H1 (cell line): ENCODE results near the gene CD244. TPM values are rescaled to one million over a fixed set of nuclear protein-coding genes. Genes with fewer than 3 reads are reported as not detected.

Experiments
- CTCF ChIA-PET: fragments of 300-600 bp; sonication (Branson Sonifier 250); formaldehyde crosslinking; loops from one replicate; lab custom pipeline; 2021; ENCODE audit not compliant: partially characterized antibody; lab: Charles Lee
- POLR2A ChIA-PET: fragments of 300-600 bp; sonication (Branson Sonifier 250); formaldehyde crosslinking; loops from one replicate; lab custom pipeline; 2021; ENCODE audit warnings: inconsistent platforms; ENCODE audit not compliant: partially characterized antibody; lab: Charles Lee
- DNase-seq, 2 experiments: peaks; one replicate each; pipeline versions ENCODE4 v3.0.0 to v3.0.0-alpha.2; 2010 to 2022; ENCODE audit warnings: low spot score in 2 of 2, low read depth in 1 of 2, mixed read lengths in 1 of 2
- FAIRE-seq: peaks from 2 replicates; lab custom pipeline; 2011; peaks lifted over from hg19 to GRCh38; lab: Jason Lieb, UNC
- H2AFZ ChIP-seq: 2 replicates; pipeline ENCODE4 v1.8.1; 2012; ENCODE audit warnings: low read length, inconsistent platforms
- H2AK5ac ChIP-seq: 2 replicates; pipeline ENCODE4 v1.6.1; 2013; ENCODE audit warnings: low read depth, low read length
- H2BK120ac ChIP-seq: replicated peaks from 2 replicates; pipeline ENCODE3; 2013; ENCODE audit warnings: low read depth, low read length, inconsistent platforms
- H2BK12ac ChIP-seq: 2 replicates; pipeline ENCODE4 v1.6.1; 2013; ENCODE audit warnings: low read depth, low read length
- H2BK15ac ChIP-seq: 2 replicates; pipeline ENCODE4 v1.6.1; 2013; ENCODE audit warnings: low read length
- H2BK20ac ChIP-seq: 2 replicates; pipeline ENCODE4 v1.6.1; 2013; ENCODE audit warnings: low read length
- H2BK5ac ChIP-seq: 2 replicates; pipeline ENCODE4 v1.6.1; 2013; ENCODE audit warnings: low read depth, low read length
- H3K14ac ChIP-seq: 2 replicates; pipeline ENCODE4 v1.6.1; 2013; ENCODE audit warnings: inconsistent platforms; ENCODE audit not compliant: insufficient read length
- H3K18ac ChIP-seq: 2 replicates; pipeline ENCODE4 v1.6.1; 2013; ENCODE audit warnings: low read length; ENCODE audit errors: extremely low read depth
- H3K23ac ChIP-seq: 2 replicates; pipeline ENCODE4 v1.6.1; 2013; ENCODE audit warnings: inconsistent platforms; ENCODE audit not compliant: insufficient read length
- H3K23me2 ChIP-seq: 2 replicates; pipeline ENCODE4 v1.6.1; 2013; ENCODE audit warnings: low read depth, low read length
- H3K27ac ChIP-seq: 2 replicates; pipeline ENCODE4 v1.6.1; 2011; ENCODE audit warnings: low read depth, low read length, inconsistent platforms
- H3K27me3 ChIP-seq, 4 experiments: replicated peaks in 1 of 4; 1 replicate in 1 of 4; 2 replicates in 3 of 4; pipeline versions ENCODE4 v1.6.1 to v1.8.1; 2011 to 2013; ENCODE audit warnings: low read length in 3 of 4, mild to moderate bottlenecking in 3 of 4, inconsistent platforms in 2 of 4, mixed read lengths in 2 of 4, moderate library complexity in 1 of 4; ENCODE audit not compliant: control insufficient read depth in 3 of 4, insufficient read depth in 3 of 4; ENCODE audit errors: extremely low read depth in 1 of 4
- H3K36me3 ChIP-seq, 4 experiments: 2 replicates each; pipeline versions ENCODE4 v1.6.1 to v1.8.1; 2011 to 2013; ENCODE audit warnings: mild to moderate bottlenecking in 4 of 4, low read length in 3 of 4, moderate library complexity in 2 of 4, control low read depth in 1 of 4, inconsistent platforms in 1 of 4; ENCODE audit not compliant: insufficient read depth in 4 of 4, control insufficient read depth in 2 of 4
- H3K4ac ChIP-seq: replicated peaks from 2 replicates; pipeline ENCODE3; 2013; ENCODE audit warnings: low read length, low read depth, mixed read lengths, inconsistent platforms; ENCODE audit not compliant: insufficient read length
- H3K4me1 ChIP-seq, 4 experiments: replicated peaks in 1 of 4; 1 replicate in 1 of 4; 2 replicates in 3 of 4; pipeline versions ENCODE4 v1.6.1 to v1.8.1; 2011 to 2013; ENCODE audit warnings: low read length in 3 of 4, inconsistent platforms in 2 of 4, mixed read lengths in 1 of 4; ENCODE audit not compliant: insufficient read depth in 4 of 4, control insufficient read depth in 3 of 4
- H3K4me2 ChIP-seq, 2 experiments: 2 replicates each; pipeline versions ENCODE4 v1.6.1 to v1.8.1; 2011 to 2013; ENCODE audit warnings: low read depth in 2 of 2, low read length in 2 of 2, control low read depth in 1 of 2, inconsistent platforms in 1 of 2, mild to moderate bottlenecking in 1 of 2; ENCODE audit not compliant: insufficient read depth in 1 of 2
- H3K4me3 ChIP-seq, 4 experiments: fragments of 200-600, 300-600 bp in 1 of 4; sonication (generic), shearing (Covaris generic), sonication (Bioruptor Twin) in 1 of 4; 2 replicates each; pipeline versions ENCODE4 v1.5.1 to v1.8.1; 2011 to 2016; ENCODE audit warnings: low read length in 4 of 4, low read depth in 3 of 4, control low read depth in 2 of 4, inconsistent platforms in 2 of 4, mild to moderate bottlenecking in 2 of 4, mixed read lengths in 1 of 4, moderate library complexity in 1 of 4; ENCODE audit not compliant: insufficient read depth in 2 of 4; ENCODE audit errors: extremely low read depth in 1 of 4
- H3K56ac ChIP-seq: replicated peaks from 2 replicates; pipeline ENCODE3; 2013; ENCODE audit warnings: low read depth, mild to moderate bottlenecking, mixed read lengths, low read length, inconsistent platforms; ENCODE audit not compliant: insufficient read length
- H3K79me1 ChIP-seq: 2 replicates; pipeline ENCODE4 v1.6.1; 2013; ENCODE audit warnings: low read depth, low read length, control low read depth
- H3K79me2 ChIP-seq, 2 experiments: 2 replicates each; pipeline versions ENCODE4 v1.6.1 to v1.8.1; 2012 to 2013; ENCODE audit warnings: low read length in 2 of 2, mild to moderate bottlenecking in 2 of 2, inconsistent platforms in 1 of 2; ENCODE audit not compliant: insufficient read depth in 2 of 2, control insufficient read depth in 1 of 2
- H3K9ac ChIP-seq, 4 experiments: replicated peaks in 1 of 4; 1 replicate in 1 of 4; 2 replicates in 3 of 4; pipeline versions ENCODE4 v1.6.1 to v1.8.1; 2011 to 2013; ENCODE audit warnings: low read depth in 3 of 4, low read length in 3 of 4, control low read depth in 2 of 4, mild to moderate bottlenecking in 2 of 4, moderate library complexity in 2 of 4, inconsistent platforms in 1 of 4; ENCODE audit errors: extremely low read depth in 1 of 4
- H3K9me3 ChIP-seq, 2 experiments: 2 replicates each; pipeline versions ENCODE4 v1.6.1 to v1.8.1; 2012 to 2013; ENCODE audit warnings: mild to moderate bottlenecking in 2 of 2, moderate library complexity in 2 of 2, control low read depth in 1 of 2, inconsistent platforms in 1 of 2, low read depth in 1 of 2, low read length in 1 of 2, mixed read lengths in 1 of 2; ENCODE audit not compliant: insufficient read depth in 2 of 2
- H4K20me1 ChIP-seq, 2 experiments: replicated peaks in 1 of 2; 2 replicates each; pipeline versions ENCODE3 to v1.8.1; 2011 to 2013; ENCODE audit warnings: inconsistent platforms in 2 of 2, low read length in 2 of 2, mild to moderate bottlenecking in 1 of 2; ENCODE audit not compliant: insufficient read depth in 2 of 2, control insufficient read depth in 1 of 2
- H4K5ac ChIP-seq: 2 replicates; pipeline ENCODE4 v1.6.1; 2013; ENCODE audit warnings: low read length, low read depth, mixed read lengths, inconsistent platforms; ENCODE audit not compliant: insufficient read length
- H4K8ac ChIP-seq: 2 replicates; pipeline ENCODE4 v1.8.0; 2013; ENCODE audit warnings: mild to moderate bottlenecking, moderate library complexity, low read length, inconsistent platforms; ENCODE audit not compliant: insufficient read depth; ENCODE audit errors: extremely low read depth
- H4K91ac ChIP-seq: replicated peaks from 2 replicates; pipeline ENCODE3; 2013; ENCODE audit warnings: low read length, mixed read lengths, inconsistent platforms; ENCODE audit not compliant: insufficient read length
- BCL11A ChIP-seq, 2 experiments: IDR thresholded peaks; one replicate each; pipeline ENCODE4 v1.6.1; 2011; ENCODE audit warnings: low read depth in 2 of 2, low read length in 2 of 2, mild to moderate bottlenecking in 2 of 2
- CHD2 ChIP-seq: IDR thresholded peaks from 2 replicates; pipeline ENCODE4 v1.6.1; 2012; ENCODE audit warnings: low read length, improper control_type of control experiment
- CREB1 ChIP-seq: IDR thresholded peaks from 2 replicates; pipeline ENCODE4 v1.6.1; 2012; ENCODE audit warnings: inconsistent platforms
- CTBP2 ChIP-seq: IDR thresholded peaks from 2 replicates; pipeline ENCODE4 v1.7.0; 2011; ENCODE audit warnings: borderline replicate concordance, mild to moderate bottlenecking, moderate library complexity, mixed read lengths, low read length; ENCODE audit not compliant: insufficient read depth, insufficient read length
- JUND ChIP-seq: IDR thresholded peaks from 2 replicates; pipeline ENCODE4 v1.6.1; 2011; ENCODE audit warnings: mild to moderate bottlenecking, improper control_type of control experiment, low read length
- KDM4A ChIP-seq: IDR thresholded peaks from one replicate; pipeline ENCODE4 v1.7.1; 2012; ENCODE audit warnings: low read depth, mild to moderate bottlenecking, moderate library complexity, low read length, inconsistent platforms; ENCODE audit not compliant: severe bottlenecking
- MAFK ChIP-seq: IDR thresholded peaks from 2 replicates; pipeline ENCODE4 v1.6.1; 2012; ENCODE audit warnings: low read depth, mild to moderate bottlenecking, improper control_type of control experiment, low read length
- RFX5 ChIP-seq: IDR thresholded peaks from 2 replicates; pipeline ENCODE4 v1.6.1; 2011; ENCODE audit warnings: low read depth, low read length, improper control_type of control experiment, borderline replicate concordance
- RNF2 ChIP-seq: fragments of 200-900, 300-1000 bp; sonication (generic); IDR thresholded peaks from 2 replicates; pipeline ENCODE4 v1.7.1; 2016; ENCODE audit warnings: borderline replicate concordance, low read depth, mild to moderate bottlenecking, antibody characterized with exemption, low read length; ENCODE audit not compliant: poor library complexity, severe bottlenecking; ENCODE audit errors: missing control alignments
- RXRA ChIP-seq: IDR thresholded peaks from 2 replicates; pipeline ENCODE4 v1.6.1; 2011; ENCODE audit warnings: low read depth, mild to moderate bottlenecking, low read length, moderate library complexity; ENCODE audit not compliant: insufficient read depth
- SIX5 ChIP-seq: IDR thresholded peaks from 2 replicates; pipeline ENCODE4 v1.6.1; 2011; ENCODE audit warnings: mild to moderate bottlenecking, low read depth, low read length
- SP1 ChIP-seq: IDR thresholded peaks from 2 replicates; pipeline ENCODE4 v1.6.1; 2011; ENCODE audit warnings: low read depth, low read length
- ZNF274 ChIP-seq: IDR thresholded peaks from 2 replicates; pipeline ENCODE4 v1.7.0; 2012; ENCODE audit warnings: low read length, borderline replicate concordance; ENCODE audit errors: extremely low read depth
- WGBS, 2 experiments: shearing (Covaris generic) in 1 of 2; methylation state at CpG; one replicate each; pipeline versions ENCODE4 v1.1.6 to v1.1.7; 2013 to 2015; ENCODE audit warnings: low lambda C conversion rate in 2 of 2, mixed read lengths in 2 of 2, inconsistent platforms in 1 of 2, low coverage in 1 of 2, missing lambda C conversion rate in 1 of 2; ENCODE audit not compliant: insufficient replicate concordance in 2 of 2, insufficient coverage in 1 of 2, insufficient read length in 1 of 2; ENCODE audit errors: extremely low coverage in 1 of 2, missing lambda C conversion rate in 1 of 2; 5-methylcytosine and 5-hydroxymethylcytosine counted together
- polyA plus RNA-seq, 7 experiments: library from polyadenylated mRNA; depleted of rRNA in 3 of 7; stranded (reverse) in 5 of 7; unstranded in 2 of 7; fragments of >200 nt in 5 of 7; fragments of 200-250 nt in 2 of 7; gene quantifications; 1 replicate in 5 of 7; 2 replicates in 1 of 7; 4 replicates in 1 of 7; pipeline versions ENCODE4 v1.2.1 to v1.2.3, GENCODE V29; 2011 to 2013; ENCODE audit warnings: missing spikeins in 2 of 7, mixed read lengths in 2 of 7
- total RNA-seq: library from RNA; stranded (reverse); fragmentation: NEBNext Ultra II Directional; extraction: Animal tissue kit (Norgen Biotek cat#: 25700); gene quantifications from 2 replicates; pipeline ENCODE4 v1.2.1, GENCODE V29; 2021

CD244 gene
- total and polyA plus RNA-seq, 2 of the 8 experiments (the other 6 are each of a cell fraction or from before 2014, with no cell fraction given): not detected

GRCh38 chr1:160858097-160858496 is 4.6 kb downstream of the CD244 start:
- no peak overlapping the region for H4K8ac ChIP-seq
- H3K9me3 ChIP-seq: no peaks in the 10 kb centered on the region
- no peak for TF ChIP-seq RNF2
- TF ChIP-seq RFX5: no peak
- TF ChIP-seq KDM4A: no peak
- no peak for TF ChIP-seq SP1
- TF ChIP-seq BCL11A (IDR thresholded peaks at IDR 0.05; ENCODE audit: low read depth in 2 of 2, low read length in 2 of 2): no peak
- TF ChIP-seq ZNF274: no peak
- no peak for TF ChIP-seq CHD2
- TF ChIP-seq CREB1: no peak
- TF ChIP-seq JUND: no peak
- TF ChIP-seq MAFK: no peak
- TF ChIP-seq SIX5: no peak
- TF ChIP-seq RXRA: no peak
- TF ChIP-seq CTBP2: no peak
- TF ChIP-seq, all 59 proteins: peak for 0
- peaks cover 0 to 2% (median 0%) of the 10 kb centered on the region in 4 experiments; a peak in 1 of 7 replicates for H3K4me1 ChIP-seq
- H2BK15ac ChIP-seq: no peak overlapping the region
- no peaks in the 10 kb centered on the region for H3K23me2 ChIP-seq
- FAIRE-seq (no peak), DNase-seq (no peak)
- H2AFZ ChIP-seq: no peak overlapping the region
- WGBS, 2 experiments: 79% methylated on average over 4 of the region's 4 CpGs; no CpG with 5 or more reads in 1 of the 2 experiments
- no peak overlapping the region for H3K56ac ChIP-seq
- H3K23ac ChIP-seq: no peak overlapping the region
- no peak overlapping the region for H2AK5ac ChIP-seq
- no peak overlapping the region for H3K27ac ChIP-seq
- H3K14ac ChIP-seq: no peak overlapping the region
- no peak overlapping the region for H3K9ac ChIP-seq
- H3K4me2 ChIP-seq: no peak overlapping the region
- no peak overlapping the region for H2BK5ac ChIP-seq
- no peaks in the 10 kb centered on the region for H3K27me3 ChIP-seq
- ChIA-PET POLR2A (no interaction called here), CTCF (interaction anchor here (0.6 to 2.1 kb wide), 7 partner anchors 15 to 240 kb away, joined by 3 to 6 read pairs (median 3); partner anchors contain the start of gene ITLN2)
- H3K79me1 ChIP-seq: no peaks in the 10 kb centered on the region; the same call in 1 of the 2 replicates
- H3K36me3 ChIP-seq: no peaks in the 10 kb centered on the region
- H2BK20ac ChIP-seq: no peak overlapping the region
- H4K91ac ChIP-seq: no peak overlapping the region
- H4K20me1 ChIP-seq: no peaks in the 10 kb centered on the region
- H2BK120ac ChIP-seq: no peak overlapping the region
- no peak overlapping the region for H3K4ac ChIP-seq
- no peaks in the 10 kb centered on the region for H3K79me2 ChIP-seq
- H3K4me3 ChIP-seq: no peak overlapping the region
- no peak overlapping the region for H3K18ac ChIP-seq
- no peak overlapping the region for H4K5ac ChIP-seq
- H2BK12ac ChIP-seq: no peak overlapping the region
